Neuron (in vitro differentiated cells): ENCODE results near the gene PAQR5.

Experiments
- H2AFZ ChIP-seq: one replicate; pipeline ENCODE4 v1.6.1; 2013; ENCODE audit warnings: low read depth, mild to moderate bottlenecking, inconsistent platforms, low read length, moderate library complexity
- H3K27me3 ChIP-seq: one replicate; pipeline ENCODE4 v1.6.1; 2013; ENCODE audit warnings: low read length; ENCODE audit not compliant: insufficient read depth
- H3K36me3 ChIP-seq: one replicate; pipeline ENCODE4 v1.6.1; 2013; ENCODE audit warnings: low read length; ENCODE audit not compliant: insufficient read depth
- H3K4me1 ChIP-seq: one replicate; pipeline ENCODE4 v1.6.1; 2013; ENCODE audit warnings: low read length; ENCODE audit not compliant: insufficient read depth
- H3K4me3 ChIP-seq: 2 replicates; pipeline ENCODE4 v1.5.1; 2013; ENCODE audit warnings: mild to moderate bottlenecking, low read length, moderate library complexity
- H3K9me3 ChIP-seq: one replicate; pipeline ENCODE4 v1.6.1; 2013; ENCODE audit warnings: low read length

PAQR5 gene, protein sequence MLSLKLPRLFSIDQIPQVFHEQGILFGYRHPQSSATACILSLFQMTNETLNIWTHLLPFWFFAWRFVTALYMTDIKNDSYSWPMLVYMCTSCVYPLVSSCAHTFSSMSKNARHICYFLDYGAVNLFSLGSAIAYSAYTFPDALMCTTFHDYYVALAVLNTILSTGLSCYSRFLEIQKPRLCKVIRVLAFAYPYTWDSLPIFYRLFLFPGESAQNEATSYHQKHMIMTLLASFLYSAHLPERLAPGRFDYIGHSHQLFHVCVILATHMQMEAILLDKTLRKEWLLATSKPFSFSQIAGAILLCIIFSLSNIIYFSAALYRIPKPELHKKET

DNA sequence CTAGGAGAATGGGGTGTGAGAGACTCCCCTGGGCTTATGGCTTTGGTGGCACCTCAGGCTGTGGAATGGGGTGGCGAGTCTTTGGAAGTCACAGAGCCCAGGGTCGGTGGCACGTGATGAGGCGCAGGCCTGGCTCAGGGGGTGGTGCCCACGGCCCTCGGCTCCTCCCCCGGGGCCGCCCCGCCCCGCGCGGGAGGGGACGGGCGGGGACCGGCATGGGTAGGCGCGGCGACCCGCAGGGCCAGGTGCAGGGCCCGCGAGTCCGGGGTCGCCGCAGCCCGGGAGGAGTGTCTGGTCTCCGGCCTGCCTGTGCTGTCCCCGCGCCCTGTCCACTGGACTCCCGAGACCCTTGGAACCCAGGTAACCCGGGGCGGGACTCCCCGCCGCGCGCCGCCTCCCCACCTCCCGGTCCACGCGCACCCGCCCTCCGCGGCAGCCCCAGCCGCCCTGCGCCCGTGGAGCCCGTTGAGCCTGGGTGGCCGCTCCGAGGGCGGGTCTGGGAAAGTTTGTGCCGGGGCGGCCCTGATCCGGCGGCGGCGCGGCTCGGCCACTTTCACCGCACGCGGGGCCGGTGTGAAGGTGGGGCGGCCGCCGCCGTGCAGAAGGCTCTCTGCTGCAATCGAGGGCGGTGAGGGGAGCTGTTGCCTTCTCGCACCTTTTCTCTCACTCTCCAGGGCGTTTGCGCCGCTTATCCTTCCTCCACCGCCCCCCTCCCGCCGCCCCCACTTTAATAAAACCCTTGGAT, at the start of gene PAQR5:
PAQR5 (plus strand) TSS at position 216 of the 745 bp plus-strand sequence. CDS start 61,169 bp downstream, outside the sequence.
- H3K36me3 ChIP-seq, result no peaks in the 10 kb centered on the region
- H3K27me3 ChIP-seq, result peaks cover 73% of the 10 kb centered on the region

DNA sequence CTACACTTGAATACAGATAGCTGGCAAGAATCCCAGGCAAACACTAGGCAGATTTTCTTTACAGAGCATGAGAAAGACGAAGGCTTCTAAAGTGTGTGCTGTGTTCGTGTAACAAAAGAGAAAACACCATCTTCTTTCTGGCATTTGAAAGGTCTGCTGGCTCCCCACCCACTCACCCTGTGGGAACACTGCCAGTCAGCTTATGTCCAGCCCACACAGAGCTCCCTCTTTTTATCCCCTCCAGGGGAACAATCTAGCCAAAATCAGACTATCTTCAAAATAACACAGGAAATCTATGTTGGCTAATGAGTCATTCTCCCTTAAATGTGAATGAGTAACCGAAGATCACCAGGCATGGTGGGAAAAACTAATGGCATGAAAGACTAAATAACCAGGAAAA, 45.6 kb upstream of the PAQR5 start:
- Histone ChIP-seq H2AFZ (peak overlapping the region; percentile 13), H3K36me3 (no peaks in the 10 kb centered on the region), H3K4me3 (no peak overlapping the region), H3K9me3 (no peaks in the 10 kb centered on the region), H3K4me1 (peaks cover 2% of the 10 kb centered on the region), H3K27me3 (no peaks in the 10 kb centered on the region)

More for the DNA sequence above, at the start of gene PAQR5:
- Histone ChIP-seq H3K4me3 (peak within 1 kb of the TSS; percentile 18), H3K9me3 (no peaks in the 10 kb centered on the region), H2AFZ (peak within 1 kb of the TSS; percentile 27), H3K4me1 (peaks cover 2% of the 10 kb centered on the region)

DNA sequence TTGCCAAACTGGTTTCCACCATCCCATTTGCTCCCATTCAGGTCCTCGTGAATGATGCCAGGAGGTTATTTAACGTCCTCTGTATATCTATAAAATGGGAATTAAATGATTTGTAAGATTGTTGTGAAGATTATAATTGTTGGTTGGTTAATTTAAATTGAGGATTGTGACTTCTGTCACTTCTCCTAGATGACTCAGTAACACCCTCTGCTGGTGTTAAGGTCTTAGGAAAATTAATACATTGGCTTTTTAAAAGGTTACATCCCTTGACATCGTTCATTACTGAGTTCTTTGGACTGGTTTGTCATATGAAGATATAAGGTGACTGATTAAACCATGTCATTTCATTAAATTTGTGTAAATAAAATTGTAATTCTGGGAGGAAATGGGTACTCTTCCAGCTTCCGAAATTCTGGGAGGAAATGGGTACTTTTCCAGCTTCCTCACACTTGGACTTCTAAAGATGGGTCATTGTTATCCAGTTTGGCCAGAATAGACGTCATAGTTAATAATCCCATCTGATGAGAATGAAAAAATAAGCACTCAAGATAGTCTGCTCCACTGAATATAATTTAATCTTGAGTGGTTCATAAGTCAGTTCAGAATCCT, 33.3 kb upstream of the PAQR5 start:
- no peak overlapping the region for H2AFZ ChIP-seq
- H3K9me3 ChIP-seq, result no peaks in the 10 kb centered on the region
- H3K36me3 ChIP-seq, result no peaks in the 10 kb centered on the region
- no peak overlapping the region for H3K4me3 ChIP-seq
- H3K27me3 ChIP-seq, result no peaks in the 10 kb centered on the region
- H3K4me1 ChIP-seq, result no peaks in the 10 kb centered on the region

DNA sequence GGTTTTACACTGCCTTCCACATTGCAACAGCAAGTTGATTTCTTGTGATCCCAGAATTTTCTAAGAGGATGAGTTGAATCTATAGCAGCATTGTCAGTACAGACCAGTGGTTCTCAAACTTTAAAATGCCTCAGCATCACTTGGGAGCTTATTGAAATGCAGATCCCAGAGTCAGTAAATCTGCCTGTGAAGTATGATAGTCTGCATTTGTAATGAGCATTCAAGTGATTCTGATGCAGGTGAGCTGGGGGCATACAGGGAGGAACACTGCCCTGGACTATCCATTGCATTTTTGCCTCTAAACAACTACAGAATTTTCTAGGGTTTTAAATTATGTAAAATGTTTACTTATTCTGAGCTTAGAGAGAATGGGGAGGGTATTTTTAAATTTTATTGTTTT, 27.5 kb upstream of the PAQR5 start:
- Histone ChIP-seq H2AFZ (no peak overlapping the region), H3K4me3 (no peak overlapping the region), H3K4me1 (peaks cover 25% of the 10 kb centered on the region), H3K9me3 (no peaks in the 10 kb centered on the region), H3K27me3 (no peaks in the 10 kb centered on the region), H3K36me3 (no peaks in the 10 kb centered on the region)

DNA sequence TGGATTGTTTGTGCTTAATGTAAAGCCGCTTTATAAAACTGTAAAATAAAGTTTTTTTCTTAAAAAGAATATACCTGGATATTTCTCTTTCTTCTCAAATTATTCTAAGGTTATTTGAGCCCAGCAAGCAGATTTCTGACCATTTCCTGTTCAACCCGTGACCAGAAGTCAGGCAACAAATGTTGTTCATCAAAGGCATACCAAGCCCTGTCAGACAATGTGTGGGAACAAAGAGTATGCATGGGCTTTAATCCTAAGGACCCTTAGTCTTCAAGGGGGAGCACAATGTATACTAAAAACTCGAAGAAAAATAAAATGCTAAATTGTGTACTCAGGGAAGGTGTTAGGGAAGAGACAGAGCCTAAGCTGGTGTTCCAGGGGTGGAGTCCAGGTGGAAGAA, 26.6 kb upstream of the PAQR5 start:
- Histone ChIP-seq H3K4me1 (peaks cover 28% of the 10 kb centered on the region), H2AFZ (no peak overlapping the region), H3K36me3 (no peaks in the 10 kb centered on the region), H3K9me3 (no peaks in the 10 kb centered on the region), H3K4me3 (no peak overlapping the region), H3K27me3 (no peaks in the 10 kb centered on the region)

DNA sequence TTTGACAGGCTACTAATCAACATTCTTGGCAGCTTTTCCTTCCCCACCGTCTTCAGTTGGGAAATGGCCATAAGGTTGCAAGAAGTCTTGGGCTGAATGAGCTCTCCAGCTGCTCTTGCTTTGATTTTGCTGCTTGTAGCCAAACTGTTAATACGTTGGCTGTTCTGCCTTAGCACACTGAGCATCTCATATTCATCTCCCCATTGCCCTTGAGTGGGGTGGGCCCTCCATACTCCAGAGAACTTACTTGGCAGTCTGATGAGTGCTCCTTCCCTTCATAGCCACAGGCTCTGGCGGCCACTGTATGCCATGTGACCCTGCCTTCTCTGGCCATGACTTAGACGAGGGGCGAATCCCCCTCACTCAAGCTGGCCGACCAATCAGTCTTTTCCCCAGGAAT, 25.8 kb upstream of the PAQR5 start:
- Histone ChIP-seq H3K36me3 (no peaks in the 10 kb centered on the region), H3K27me3 (no peaks in the 10 kb centered on the region), H2AFZ (no peak overlapping the region), H3K4me1 (peaks cover 28% of the 10 kb centered on the region), H3K4me3 (no peak overlapping the region), H3K9me3 (no peaks in the 10 kb centered on the region)

DNA sequence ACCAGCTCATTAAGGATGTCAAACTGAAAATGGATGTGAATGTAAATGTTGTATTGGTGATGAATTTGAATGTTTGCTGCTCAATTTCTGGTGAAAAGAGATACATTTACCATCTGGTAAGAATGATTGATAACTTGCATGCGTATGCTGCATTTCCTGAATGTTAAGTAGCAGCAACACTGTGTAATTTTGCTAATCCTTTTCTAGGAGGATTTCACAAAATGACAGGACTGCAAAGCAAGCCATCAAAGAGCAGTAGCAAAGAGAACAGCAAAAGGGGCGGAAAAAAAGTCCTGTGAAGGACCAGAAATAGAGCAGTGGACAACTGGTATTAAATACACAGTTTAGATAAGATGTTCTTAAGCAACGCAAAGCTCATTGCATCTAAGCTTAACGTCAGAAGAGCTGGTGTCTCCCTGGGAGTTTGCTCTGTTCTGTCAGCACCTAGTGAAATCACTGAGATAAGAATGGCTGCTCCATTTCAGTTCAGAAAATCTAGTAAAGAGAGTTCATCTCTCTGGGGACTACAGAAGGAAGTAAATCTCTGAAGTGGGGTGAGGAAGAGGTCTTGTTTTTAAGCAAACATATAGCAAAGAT, 23.5 kb upstream of the PAQR5 start:
- peak overlapping the region; percentile 15 for H2AFZ ChIP-seq
- no peaks in the 10 kb centered on the region for H3K9me3 ChIP-seq
- no peaks in the 10 kb centered on the region for H3K36me3 ChIP-seq
- H3K4me3 ChIP-seq, result no peak overlapping the region
- no peaks in the 10 kb centered on the region for H3K27me3 ChIP-seq
- peaks cover 28% of the 10 kb centered on the region for H3K4me1 ChIP-seq

DNA sequence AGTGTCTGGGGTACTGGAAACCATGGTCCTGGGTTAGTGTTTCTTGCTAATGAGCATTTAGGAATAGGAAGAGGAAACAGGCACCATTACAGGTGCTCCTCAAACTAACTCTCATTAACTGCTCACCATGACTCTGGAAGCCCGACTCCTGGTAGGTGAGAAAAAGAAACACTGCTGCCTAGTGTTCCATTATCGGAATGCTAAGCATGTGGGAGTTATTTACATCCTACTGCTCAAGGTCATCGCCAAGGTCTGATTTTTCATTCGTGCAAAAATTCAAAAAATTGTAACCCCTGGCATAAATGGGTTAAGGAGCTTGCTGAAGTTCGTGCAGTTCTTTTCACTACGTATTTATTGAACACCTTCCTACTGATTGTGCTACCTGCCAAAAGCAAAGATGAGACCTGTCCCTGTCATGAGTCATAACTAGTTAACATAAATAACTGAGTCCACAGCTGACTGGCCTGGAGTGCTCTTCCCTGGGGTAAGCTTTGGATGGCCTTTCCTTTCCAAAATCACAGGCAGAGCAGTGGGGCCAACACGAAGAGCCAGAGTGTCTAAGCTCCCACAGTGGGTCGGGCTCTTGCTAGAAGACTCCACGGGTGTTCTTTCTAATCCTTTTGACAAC, 22.7 kb upstream of the PAQR5 start:
- Histone ChIP-seq H3K36me3 (no peaks in the 10 kb centered on the region), H3K9me3 (no peaks in the 10 kb centered on the region), H3K27me3 (no peaks in the 10 kb centered on the region), H2AFZ (no peak overlapping the region), H3K4me3 (no peak overlapping the region), H3K4me1 (peaks cover 27% of the 10 kb centered on the region)

DNA sequence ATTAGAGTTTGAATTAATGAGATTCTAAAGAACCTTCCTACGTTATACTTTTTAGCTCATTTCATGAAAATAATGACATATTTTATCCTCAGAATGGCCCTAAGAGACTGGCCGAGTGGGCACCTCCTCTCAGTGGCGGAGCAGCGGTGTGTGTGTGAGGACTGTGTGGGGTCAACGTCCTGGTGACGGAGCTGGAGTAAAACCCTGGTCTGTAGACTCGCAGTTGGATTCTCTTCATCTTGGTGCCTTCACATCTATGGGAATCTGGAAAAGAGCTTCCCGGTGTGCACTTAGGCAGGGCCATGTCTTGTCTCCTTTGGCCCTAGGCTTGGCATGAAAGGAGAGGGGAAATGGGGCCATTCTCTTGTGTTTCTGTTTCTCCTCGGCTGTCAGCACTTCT, 21.4 kb upstream of the PAQR5 start:
- Histone ChIP-seq H3K36me3 (no peaks in the 10 kb centered on the region), H3K4me3 (no peak overlapping the region), H3K27me3 (no peaks in the 10 kb centered on the region), H3K9me3 (no peaks in the 10 kb centered on the region), H2AFZ (no peak overlapping the region), H3K4me1 (peaks cover 15% of the 10 kb centered on the region)

DNA sequence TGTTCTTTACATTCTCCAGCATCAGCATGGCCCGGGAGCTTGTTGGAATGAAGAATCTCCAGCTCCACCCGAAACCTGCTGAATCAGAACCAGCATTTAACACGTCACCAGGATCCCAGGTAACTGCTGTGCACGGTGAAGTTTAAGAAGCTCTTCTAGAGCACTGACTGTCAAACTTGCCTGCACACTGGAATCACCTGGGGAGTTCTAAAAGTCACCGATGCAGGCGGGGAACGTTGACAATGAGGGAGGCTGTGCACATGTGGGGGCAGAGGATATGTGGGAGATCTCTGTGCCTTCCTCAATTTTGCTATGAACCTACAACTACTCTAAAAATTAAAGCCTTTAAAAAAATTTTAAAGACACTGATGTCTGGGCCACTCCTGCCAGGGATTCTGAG, 19.1 kb upstream of the PAQR5 start:
- Histone ChIP-seq H2AFZ (no peak overlapping the region), H3K36me3 (no peaks in the 10 kb centered on the region), H3K4me3 (no peak overlapping the region), H3K9me3 (no peaks in the 10 kb centered on the region), H3K27me3 (no peaks in the 10 kb centered on the region), H3K4me1 (peaks cover 15% of the 10 kb centered on the region)

DNA sequence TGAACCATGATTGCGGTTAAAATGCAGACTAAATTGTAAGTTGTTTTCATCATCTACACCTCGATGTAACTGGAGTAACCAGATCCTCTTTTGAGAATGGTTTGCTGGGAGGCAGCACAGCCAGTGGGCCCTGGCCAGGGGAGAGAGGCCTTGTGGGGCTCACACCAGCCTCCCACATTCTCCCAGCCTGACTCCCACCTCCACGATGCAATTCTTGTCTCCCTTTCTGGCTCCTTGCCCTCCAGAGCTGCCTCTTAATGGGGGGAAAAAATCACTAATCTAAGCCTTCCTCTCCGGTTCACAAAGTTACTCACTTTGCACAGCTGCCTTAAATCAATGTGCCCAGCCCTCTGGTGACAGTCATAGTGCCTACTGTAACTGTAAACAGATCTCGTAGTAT, 17.9 kb upstream of the PAQR5 start:
- Histone ChIP-seq H3K36me3 (no peaks in the 10 kb centered on the region), H3K9me3 (no peaks in the 10 kb centered on the region), H3K4me1 (peaks cover 9% of the 10 kb centered on the region), H2AFZ (no peak overlapping the region), H3K27me3 (no peaks in the 10 kb centered on the region), H3K4me3 (no peak overlapping the region)

DNA sequence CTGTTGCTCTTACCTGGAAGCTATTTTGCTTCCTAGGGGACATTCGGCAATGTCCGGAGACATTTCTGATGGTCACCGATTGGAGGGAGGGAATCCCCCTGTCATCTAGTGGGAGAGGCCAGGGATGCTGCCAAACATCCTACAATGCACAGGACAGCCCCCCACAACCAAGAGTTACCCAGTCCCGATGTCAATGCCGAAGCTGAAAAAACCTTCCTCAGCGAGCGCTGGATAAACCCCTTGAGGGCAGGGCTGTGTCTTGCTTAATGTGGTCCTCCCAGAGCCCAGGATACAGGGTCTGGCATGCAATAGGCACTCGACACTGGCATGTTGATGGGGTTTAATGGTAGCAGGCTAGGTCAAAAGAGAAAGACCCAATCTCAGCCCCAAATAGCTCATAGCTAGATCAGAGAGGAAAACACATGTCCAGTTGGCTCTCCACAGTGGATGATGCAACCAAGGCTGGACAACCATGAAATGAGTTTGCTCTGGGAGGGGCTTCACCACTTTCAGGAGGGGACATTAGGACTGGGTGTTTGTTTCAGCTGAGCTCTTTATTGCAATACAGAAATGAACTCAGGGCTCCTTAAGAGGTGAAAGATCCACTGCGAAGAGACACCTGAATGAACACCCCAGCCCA, 16.5 kb upstream of the PAQR5 start:
- Histone ChIP-seq H2AFZ (no peak overlapping the region), H3K4me1 (peaks cover 2% of the 10 kb centered on the region), H3K9me3 (no peaks in the 10 kb centered on the region), H3K36me3 (no peaks in the 10 kb centered on the region), H3K27me3 (peaks cover 2% of the 10 kb centered on the region), H3K4me3 (no peak overlapping the region)
